Activated CD4-positive, CD25-positive, alpha-beta regulatory T cell treated with anti-CD3 and anti-CD28 coated beads, Interleukin-2, amount 50 U/mL, for 16 hours (primary cell): Measurements from ENCODE around the gene INSL3.
"Not testable (repeated sequence)": the region's sequence is repeated elsewhere in the genome, so short reads cannot be mapped to it uniquely, and the experiment has no call there.

Experiments
- DNase-seq: peaks from one replicate; pipeline ENCODE4 v3.0.0-alpha.2; 2020; ENCODE audit warnings: low read depth, low spot score

INSL3 gene

DNA sequence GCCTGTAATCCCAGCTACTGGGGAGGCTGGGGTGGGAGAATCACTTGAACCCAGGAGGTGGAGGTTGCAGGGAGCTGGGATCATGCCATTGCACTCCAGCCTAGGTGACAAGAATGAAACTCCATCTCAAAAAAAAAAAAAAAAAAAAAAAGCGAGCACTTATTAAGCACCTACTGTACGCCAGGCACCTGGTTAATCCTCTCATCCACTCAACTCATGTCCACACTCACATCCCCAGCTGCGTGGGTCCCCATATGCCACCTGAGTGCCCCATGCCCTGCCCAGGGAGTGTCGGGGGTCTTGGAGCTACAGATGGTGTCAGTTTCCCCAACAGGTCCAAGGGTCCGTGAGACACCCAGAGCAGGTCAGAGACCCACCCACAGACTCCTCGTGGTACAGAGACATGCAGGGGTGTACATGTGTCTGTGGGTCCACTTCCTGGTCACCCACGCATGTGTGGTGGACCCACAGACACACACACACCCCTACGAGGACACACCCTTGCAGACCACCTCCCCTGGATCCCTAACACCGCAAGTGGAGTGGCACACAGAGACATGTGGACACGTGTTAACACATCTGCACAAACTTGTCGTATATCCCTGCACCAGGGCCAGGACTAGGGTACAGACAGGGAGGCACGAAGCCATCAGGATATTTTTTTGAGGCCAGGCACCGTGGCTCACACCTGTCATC is 3.5 kb downstream of the INSL3 start:
- no peak for DNase-seq

DNA sequence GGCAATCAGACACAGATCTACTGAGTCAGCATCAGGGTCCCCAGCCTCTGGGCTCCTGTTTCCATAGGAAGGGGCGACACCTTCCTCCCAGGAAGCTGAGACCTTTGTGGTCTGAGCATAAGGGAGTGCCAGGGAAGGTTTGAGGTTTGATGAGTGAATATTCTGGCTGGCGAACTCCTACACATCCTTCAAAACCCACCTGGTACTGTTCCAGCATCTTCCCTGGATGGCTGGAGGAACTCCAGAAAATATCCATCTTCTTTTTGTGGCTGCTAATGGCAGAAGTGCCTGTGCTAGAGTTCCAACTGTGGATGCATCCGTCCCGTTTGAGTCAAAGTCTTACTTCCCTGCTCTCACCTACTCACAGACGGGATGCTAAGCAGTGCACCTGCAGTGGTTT is 9.2 kb downstream of the INSL3 start:
- no peak for DNase-seq

DNA sequence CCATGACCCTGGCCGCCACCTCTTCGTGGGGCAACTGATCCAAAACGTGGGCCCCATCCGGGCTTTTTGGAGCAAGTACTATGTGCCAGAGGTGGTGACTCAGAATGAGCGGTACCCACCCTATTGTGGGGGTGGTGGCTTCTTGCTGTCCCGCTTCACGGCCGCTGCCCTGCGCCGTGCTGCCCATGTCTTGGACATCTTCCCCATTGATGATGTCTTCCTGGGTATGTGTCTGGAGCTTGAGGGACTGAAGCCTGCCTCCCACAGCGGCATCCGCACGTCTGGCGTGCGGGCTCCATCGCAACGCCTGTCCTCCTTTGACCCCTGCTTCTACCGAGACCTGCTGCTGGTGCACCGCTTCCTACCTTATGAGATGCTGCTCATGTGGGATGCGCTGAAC is 9.6 kb downstream of the INSL3 start:
- DNase-seq = no peak

DNA sequence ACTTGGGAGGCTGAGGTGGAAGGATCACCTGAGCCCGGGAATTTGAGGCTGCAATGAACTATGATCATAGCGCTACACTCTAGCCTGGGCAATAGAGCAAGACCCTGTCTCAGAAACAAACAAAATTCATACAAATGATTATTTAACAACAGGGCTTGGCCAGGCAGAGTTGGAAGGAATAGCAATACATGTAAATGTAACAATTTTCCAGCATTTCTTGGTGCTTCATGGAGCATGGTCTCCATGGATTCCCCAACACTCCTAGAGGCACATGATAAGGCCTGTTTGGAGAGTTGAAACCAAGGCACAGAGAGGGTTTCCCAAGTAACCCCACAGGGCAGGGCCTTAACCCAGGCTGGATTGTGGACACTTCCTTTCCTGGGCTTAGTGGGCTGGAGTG is 10.2 kb downstream of the INSL3 start:
- DNase-seq = no peak

DNA sequence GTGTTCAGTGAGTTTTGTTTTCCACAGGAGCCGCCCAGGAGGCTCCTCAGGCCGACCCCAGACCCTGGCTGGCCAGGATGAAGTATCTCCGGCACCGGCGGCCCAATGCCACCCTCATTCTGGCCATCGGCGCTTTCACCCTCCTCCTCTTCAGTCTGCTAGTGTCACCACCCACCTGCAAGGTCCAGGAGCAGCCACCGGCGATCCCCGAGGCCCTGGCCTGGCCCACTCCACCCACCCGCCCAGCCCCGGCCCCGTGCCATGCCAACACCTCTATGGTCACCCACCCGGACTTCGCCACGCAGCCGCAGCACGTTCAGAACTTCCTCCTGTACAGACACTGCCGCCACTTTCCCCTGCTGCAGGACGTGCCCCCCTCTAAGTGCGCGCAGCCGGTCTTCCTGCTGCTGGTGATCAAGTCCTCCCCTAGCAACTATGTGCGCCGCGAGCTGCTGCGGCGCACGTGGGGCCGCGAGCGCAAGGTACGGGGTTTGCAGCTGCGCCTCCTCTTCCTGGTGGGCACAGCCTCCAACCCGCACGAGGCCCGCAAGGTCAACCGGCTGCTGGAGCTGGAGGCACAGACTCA is 13.5 kb downstream of the INSL3 start:
- no peak for DNase-seq

DNA sequence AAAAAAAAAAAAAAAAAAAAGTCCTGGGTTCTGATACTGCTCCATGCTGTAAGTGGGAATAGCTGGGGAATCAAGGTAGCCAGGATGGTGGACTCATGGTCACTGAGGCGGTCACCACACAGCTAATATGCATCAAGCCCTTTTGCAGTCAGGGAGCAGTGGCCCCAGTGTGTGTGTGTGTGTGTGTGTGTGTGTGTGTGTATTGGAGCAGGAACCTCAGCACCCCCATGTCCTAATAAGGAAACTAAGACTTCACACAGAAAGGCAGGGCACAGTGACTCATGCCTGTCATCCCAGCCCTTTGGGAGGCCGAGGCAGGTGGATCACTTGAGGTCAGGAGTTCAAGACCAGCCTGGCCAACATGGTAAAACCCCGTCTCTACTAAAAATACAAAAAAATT is 14.4 kb downstream of the INSL3 start:
- no peak for DNase-seq

DNA sequence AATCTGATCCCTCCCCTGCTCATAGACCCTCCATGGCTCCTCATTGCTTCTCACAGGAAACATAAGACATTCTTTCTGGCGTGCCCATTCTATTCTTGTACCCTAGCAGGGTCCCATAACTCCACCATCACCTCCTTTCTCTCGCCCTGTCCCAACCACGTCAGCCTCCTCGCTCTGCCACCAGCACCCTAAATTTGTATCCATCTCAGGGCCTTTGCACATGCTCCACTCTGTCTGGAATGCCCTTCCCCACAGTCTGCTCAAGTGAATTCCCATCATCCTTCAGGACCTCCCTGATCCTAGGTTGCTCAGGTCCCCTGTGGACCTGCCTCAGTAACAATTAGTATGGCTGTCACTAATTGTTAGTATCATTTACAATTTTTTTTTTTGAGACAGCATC is 15.9 kb downstream of the INSL3 start:
- no peak for DNase-seq

DNA sequence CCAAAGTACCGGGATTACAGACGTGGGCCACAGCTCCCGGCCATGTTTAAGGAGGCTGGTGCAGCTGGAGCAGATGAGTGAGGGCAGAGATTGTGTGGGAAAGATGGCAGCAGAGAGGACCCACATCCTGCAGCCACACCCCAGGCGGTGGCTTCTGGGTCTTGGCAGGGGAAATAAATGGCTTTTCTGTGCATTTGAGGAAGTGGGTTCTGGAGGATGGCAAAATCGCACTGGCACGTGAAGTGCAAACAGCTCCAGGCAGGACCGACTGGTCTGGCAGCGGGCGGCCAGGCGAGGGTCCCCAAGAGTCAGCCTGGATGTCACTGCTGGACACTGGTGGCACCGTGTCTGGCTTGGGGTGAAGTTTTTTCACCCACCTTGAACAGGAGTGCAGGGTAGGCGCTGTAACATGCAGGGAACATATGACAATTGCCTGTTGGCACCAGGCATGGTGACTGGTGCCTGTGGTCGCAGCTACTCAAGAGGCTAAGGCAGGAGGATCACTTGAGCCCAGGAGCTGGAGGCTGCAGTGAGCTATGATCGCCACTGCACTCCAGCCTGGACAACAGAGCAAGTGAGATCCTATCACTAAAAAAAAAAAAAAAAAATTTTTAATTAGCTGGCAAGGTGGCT is 17.9 kb downstream of the INSL3 start:
- no peak for DNase-seq

DNA sequence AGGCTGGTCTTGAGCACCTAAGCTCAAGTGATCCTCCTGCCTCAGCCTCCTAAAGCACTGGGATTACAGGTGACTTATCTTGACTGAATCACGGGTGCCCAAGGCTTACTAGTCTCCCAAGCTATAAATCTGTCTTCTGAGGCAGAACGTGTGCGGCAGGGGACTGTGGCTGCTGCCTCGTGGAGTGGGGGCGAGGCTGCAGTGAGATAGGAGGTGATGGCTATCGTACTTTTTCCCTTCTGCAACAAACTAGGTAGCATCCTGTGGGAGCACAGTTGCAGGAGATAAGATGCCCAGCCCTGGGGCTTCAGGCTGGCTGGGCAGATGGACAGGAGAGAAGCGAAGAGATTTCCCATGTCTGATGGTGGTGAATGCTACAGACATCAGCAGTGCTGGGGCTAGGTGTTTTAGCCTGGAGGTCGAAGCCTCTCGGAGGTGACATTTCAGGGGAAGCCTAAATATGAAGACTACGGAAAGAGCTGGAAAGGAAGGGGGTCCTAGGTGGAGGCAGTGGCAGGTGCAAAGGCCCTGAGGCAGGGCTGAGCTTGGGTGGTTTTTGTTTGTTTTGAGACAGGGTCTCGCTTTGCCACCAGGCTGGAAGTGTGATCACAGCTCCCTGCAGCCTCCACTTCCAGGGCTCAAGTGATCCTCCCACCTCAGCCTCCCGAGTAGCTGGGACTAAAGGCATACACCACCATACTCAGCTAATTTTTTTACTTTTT is 19.0 kb downstream of the INSL3 start:
- DNase-seq = no peak

DNA sequence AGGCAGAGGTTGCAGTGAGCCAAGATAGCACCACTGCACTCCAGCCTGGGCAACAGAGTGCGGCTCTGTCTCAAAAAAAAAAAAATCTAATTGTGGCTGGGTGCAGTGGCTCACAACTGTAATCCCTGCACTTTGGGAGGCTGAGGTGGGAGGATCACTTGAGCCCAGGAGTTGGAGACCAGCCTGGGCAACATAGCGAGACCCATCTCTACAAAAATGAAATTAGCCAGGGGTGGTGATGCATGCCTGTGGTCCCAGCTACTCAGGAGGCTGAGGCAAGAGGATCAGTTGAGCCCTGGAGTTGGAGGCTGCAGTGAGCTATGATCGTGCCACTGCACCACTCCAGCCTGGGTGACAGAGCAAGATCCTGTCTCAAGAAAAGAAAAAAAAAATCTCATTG is 22.7 kb downstream of the INSL3 start:
- DNase-seq = not testable (repeated sequence)

DNA sequence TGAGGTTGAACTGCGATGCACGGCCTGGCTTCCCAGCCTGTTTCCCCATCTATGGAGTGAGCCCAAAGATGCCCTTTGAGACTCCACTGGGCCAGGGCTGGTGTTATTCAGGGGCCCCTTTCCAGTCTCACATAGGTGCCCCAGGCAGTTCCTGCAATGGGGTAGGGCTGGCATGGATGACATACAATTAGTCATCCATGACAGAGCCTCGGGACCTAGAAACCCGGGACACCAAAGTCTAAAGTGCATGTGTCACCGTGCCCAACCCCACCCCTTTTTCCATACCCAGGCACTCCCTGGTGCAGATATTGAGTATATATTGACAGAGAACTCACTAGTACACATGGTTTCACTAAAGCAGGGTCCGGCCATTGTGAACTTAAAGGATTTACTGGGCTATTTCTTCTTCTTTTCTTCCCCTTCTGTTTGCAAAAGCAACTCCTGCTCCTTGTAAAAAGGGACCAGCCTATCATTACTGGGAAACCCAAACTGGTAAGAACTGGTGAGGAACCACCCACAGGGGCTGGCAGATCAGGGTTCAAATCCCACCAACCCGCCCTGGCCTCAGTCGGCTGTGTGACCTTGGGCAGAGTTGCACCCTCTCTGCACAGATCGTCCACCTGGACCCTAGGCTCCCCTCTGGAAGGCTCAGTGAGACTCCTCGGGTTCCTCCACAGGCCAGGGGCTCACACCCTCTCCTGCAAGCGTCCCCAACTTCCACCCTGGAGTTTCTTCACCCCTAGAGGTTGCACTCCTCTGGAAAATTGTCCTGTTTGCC is 23.7 kb downstream of the INSL3 start:
- DNase-seq = no peak

DNA sequence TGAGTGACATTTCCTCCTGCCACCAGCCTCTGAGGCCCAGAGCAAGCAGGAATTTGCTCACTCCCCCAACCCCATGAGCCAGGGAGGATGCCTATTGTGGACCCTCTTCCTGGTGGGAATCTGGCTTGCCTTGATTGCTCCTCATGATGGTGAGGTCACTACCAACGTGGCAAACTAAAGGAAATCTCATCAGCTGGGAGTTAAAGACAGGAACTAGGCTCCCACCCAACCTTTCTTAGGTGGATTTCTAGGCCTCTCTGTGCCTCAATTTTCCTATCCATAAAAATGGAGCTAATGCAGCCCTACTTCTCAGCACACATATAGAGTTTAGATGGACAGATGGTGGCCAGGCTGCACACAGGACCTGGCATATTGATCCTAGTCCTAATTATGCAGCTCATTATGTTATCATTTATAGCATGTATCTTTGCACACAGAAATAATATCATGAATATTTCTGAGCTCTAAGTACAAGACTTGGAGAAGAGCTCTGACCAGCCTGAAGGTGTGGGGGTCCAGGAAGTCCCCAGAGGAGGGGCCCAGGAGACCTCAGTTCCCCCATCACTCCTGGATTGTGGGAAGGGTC is 24.4 kb downstream of the INSL3 start:
- DNase-seq = no peak

DNA sequence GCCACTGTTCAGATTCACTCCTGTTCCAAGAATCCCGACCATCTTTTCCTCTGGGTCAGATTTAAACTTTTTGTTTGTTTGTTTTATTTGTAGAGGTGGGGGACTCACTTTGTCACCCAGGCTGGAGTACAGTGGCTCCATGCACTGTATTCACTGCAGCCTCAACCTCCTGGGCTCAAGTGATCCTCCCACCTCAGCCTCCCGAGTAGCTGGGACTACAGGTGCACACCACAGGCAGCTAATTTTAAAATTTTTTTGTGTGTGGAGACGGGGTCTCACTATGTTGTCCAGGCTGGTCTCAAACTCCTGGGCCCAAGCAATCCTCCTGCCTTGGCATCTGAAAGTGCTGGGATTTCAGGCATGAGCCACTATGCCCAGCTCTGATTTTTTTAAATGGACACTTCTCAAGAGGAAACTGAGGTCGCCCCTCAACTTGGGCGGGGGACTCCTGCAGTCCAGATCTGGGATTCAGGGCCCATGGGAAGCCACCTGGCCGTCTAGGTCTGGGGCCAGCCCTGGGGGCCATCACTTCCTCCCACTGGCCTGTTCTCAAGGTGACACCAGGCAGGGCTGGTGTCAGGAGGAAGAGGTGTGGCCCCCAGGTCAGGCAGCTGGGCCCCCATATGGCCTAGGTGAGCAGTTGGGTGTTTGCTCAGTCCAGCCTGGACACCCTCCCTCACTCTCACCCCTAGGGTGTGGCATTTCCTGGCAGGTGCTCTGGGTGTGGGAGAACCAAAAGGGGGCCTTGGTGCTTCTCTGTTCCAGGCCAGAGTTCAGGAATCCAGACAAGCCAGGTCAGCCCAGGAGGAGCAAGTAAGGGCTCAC is 25.1 kb downstream of the INSL3 start:
- no peak for DNase-seq

DNA sequence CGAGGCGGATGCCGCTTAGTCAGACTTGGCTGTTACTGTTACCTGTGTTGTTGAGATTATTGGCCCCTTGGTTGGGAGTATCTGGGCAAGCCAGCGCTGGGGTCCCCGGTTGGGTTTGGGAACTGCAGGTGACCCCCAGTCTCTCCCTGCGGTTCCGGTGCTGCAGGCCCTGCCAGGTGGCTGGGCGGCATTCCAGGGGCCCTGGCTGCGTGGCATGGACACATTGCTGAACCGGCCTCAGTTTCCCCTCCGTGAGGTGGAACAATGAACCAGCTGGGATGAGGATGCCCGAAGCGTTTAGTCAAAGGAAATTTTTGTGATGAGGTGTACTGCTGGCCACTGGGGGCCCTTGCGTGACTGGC is 25.8 kb downstream of the INSL3 start:
- no peak for DNase-seq

DNA sequence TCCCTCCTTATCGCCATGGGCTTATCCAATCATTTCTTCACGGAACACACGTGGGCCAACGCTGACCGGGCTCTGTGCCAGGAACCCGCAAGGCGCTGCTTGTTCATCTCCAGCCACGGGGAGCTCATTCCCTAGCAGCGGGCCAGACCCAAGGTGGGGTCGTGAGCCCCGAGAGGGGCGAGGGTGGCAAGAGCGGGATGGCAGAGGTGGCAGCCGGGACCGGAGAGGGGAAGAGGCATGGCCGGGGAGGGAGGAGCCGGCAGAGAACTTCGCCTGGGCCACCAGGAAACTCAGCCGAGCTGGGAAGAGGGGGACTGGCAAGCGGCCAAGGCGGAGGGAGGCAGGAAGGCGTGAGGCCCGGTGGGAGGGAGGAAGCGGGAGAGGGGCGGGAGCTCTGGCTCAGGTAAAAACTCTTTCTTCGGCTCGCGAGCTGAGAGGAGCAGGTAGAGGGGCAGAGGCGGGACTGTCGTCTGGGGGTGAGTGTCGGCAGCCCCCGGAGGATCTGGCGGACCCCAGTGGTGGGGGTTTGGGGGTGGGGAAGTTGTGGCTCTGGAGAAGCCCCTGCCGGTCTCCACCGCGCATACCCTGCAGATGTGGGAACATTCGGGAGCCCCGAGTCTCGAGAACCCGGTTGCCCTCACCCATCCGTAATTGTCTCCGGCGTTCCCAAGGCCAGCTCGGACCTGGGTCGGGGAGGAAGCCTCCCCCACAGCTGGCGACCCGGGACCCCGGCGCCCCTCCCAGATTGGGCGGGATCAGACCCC is 26.4 kb downstream of the INSL3 start, which contains the start of gene B3GNT3:
TSS of gene B3GNT3 (plus strand) at position 408 of the 764 bp plus-strand sequence. CDS start 12,670 bp downstream, outside the sequence.
- no peak for DNase-seq

DNA sequence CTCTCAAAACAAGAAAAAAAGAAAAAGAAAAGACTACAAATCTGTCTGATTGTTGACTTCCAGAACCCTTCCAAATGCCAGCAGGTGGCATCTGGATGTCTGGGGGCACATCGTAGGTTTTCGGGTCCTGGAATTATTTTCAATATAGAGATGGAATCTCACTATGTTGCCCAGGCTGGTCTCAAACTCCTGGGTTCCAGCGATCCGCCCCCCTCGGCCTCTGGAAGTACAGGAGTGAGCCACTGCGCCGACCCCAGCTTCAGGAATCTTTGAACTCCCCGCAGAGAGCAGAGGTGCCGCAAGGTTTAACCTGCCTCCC is 26.9 kb downstream of the INSL3 start:
- no peak for DNase-seq

DNA sequence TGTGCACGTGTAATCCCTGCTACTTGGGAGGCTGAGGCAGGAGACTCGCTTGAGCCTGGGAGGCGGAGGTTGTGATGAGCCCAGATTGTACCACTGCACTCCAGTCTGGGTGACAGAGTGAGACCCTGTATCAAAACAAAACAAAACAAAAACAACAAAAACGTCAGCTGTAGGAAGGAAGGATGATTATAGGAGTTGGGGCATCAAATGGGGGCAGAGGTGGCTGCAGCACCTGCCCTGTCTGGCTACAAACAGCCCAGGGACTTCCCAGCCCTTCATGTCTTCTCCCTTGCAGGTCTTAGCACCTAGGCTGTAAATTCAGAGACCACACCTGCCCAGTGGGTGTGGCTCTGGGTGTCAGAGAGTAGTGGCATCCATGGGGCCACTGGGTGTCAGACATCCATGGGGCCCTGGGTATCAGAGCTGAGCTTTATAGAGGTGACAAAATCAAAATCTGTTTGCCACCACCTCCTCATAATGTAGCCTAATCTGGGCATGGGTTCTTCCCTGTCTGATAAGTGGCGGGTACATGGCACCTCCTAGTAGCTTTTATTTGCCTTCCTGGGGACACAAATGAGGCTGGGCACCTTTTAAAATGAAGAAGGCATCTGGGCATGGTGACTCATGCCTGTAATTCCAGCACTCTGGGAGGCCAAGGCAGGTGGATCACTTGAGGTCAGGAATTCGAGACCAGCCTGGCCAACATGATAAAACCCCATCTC is 31.1 kb downstream of the INSL3 start:
- no peak for DNase-seq

DNA sequence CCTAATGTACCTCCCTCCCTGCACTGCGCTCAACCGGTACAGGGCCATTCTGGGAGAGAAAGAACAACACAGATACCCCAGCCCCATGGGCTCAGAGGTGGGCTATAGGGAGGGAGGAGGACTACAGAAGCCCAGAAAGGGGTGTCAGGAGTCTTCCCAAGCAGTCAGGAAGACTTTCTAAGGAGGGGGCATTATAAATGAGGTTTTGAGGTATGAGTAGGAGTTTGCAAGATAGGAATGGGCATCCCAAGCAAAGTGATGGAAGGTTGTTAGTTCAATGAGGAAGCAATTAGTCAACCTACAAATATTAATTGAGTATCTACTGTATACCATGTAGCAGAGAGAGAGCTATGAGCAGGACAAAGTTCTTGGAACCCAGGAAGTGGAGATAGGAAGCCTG is 32.7 kb downstream of the INSL3 start:
- DNase-seq = no peak

DNA sequence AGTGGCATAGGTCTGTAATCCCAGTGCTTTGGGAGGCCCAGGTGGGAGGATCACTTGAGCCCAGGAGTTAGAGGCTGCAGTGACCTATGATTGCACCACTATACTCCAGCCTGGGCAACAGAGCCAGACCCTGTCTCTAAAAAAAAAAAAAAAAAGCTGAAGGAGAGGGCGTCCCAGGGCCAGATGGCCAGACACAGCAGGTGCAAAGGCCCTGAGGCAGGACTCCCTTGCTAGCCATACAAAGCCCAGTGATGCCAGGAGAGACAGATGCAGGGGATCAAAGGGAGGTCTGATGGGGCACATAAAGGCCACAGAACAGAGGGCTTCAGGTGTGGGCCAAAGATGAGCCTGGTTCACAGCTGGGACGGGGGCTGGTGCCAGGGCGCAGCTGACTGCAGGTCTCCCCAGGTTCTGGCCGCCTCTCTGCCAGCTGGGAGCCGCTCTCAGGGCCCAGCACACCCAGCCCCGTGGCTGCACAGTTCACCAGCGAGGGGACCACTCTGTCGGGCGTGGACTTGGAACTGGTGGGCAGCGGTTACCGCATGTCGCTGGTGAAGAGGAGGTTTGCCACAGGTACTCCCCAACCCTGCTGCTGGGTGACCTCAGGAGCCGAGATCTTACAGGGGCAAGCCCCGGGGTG is 33.9 kb downstream of the INSL3 start:
- no peak for DNase-seq
